HG03442 (cell line): ENCODE measurements around the gene SNN.

Source experiments
- ATAC-seq: cut with Tn5 transposase; IDR thresholded peaks from one replicate; pipeline ENCODE4 v1.9.1; 2021; ENCODE audit warnings: mild to moderate bottlenecking, moderate library complexity; ENCODE audit not compliant: unreplicated experiment

Gene SNN

GRCh38 chr16:11727796-11728543 lies 59.7 kb downstream of the SNN start:
- no peak for ATAC-seq
